NCI-H1436 (cell line): ENCODE results near the gene MVP.
"Not testable (repeated sequence)": the region's sequence is repeated elsewhere in the genome, so short reads cannot be mapped to it uniquely, and the experiment has no call there.

Source experiments
- DNase-seq: peaks from one replicate; lab custom pipeline; 2025; lab: John Stamatoyannopoulos, UW

The MVP gene

GRCh38 chr16:29820271-29820701 lies at the start of gene MVP:
MVP (plus strand) TSS chr16:29820462; CDS start chr16:29830550, 10,088 bp downstream.
- peak; percentile 28 for DNase-seq

GRCh38 chr16:29772330-29772729 lies 47.9 kb upstream of the MVP start:
- not testable (repeated sequence) for DNase-seq

DNA sequence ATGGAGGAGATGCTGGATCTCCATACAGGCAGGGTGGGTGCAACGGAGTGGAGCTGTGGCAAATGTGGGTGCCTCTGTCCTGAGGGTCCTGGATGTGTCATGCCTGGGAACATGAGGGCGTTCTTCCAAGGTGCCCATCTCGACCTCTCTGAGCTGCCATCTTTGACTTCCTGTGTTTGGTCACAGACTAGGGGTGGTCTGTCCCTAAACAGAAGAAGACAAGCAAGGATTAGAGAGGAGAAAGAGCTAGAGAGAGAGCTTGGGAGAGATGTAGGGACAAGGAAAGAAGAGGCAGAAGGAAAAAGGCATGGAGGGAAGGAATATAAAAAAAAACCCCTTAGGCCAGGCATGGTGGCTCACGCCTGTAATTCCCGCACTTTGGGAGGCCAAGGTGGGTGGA lies 45.5 kb upstream of the MVP start:
- DNase-seq = no peak

DNA sequence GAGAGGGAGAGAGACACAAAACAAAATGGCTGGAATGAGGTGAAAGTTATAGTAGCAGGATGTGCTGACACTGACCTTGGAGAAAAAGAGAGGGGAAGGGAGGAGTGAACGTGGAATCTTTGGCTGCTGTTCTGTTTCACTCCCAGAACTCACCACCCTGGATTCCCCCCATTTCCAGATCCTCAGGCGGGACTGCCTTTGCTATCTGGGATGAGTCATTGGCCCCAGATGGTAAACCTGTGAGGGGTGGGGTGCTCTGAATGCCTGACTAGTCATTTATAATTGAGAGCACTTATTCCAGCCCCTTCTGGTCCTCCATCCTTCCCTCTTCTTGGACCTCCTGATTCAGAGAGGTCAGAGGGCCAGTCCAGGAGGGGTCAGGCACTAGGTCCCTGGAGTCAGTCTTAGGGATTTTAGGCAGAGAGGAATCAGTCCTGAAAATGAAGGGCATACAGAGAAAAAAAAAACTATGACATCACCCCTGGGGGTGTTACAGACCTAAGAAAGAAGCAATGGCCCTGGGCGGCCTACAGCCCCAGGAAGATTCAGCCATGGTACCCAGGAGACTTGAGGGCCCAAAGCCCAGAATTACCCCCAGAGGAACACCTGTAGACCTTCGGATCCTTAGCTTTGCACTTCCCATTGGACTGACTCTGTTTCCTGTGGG lies 44.4 kb upstream of the MVP start:
- no peak for DNase-seq

GRCh38 chr16:29777576-29778350 lies 42.5 kb upstream of the MVP start, which contains the start of gene ZG16:
ZG16 (plus strand) TSS chr16:29778256; CDS start chr16:29779267, 1,011 bp downstream.
- DNase-seq = no peak

- DNase-seq = no peak
Measured at GRCh38 chr16:29779474-29779873, 40.8 kb upstream of the MVP start.

DNA sequence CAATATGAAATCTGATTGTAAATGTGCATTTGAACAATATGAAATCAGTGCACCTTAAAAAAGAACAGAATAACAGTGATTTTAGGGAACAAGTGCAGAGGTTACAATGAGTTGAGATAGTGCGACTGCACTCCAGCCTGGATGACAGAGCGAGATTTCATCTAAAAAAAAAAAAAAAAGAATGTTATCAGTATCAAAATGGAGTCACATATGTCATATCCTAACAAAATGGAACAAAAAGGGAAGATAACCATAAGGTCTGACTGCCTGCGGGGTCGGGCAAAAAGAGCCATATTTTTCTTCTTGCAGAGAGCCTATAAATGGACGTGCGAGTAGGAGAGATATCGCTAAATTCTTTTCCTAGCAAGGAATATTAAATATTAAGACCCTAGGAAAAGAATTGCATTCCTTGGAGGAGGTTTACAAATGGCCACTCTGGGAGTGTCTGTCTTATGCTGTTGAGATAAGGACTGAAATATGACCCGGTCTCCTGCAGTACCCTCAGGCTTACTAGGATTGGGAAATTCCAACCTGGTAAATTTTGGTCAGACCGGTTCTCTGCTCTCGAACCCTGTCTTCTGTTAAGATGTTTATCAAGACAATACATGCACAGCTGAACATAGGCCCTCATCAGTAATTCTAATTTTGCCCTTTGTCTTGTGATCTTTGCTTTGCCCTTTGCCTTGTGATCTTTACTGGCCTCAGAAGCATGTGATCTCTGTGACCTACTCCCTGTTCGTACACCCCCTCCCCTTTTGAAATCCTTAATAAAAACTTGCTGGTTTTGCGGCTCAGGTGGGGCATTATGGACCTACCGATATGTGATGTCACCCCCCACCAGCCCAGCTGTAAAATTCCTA lies 36.9 kb upstream of the MVP start:
- not testable (repeated sequence) for DNase-seq

- DNase-seq = no peak
Measured at GRCh38 chr16:29784157-29784556, 36.1 kb upstream of the MVP start.

- DNase-seq = no peak
Measured at GRCh38 chr16:29784901-29785500, 35.3 kb upstream of the MVP start.

GRCh38 chr16:29787155-29787554 lies 33.1 kb upstream of the MVP start:
- not testable (repeated sequence) for DNase-seq

DNA sequence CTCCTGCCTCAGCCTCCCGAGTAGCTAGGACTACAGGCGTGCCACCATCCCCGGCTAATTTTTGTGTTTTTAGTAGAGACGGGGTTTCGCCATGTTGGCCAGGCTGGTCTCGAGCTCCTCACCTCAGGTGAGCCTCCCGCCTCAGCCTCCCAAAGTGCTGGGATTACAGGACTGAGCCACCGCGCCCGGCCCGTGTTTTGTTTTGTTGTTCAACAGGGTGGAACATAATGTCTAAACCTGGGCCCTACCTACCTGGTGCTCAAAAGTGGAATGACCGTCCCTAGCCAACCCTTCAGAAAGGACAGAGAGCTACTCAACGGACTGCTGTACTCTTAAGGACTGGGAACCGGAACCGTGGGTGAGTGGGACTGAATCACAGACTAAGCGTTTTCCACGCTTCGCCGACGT lies 30.5 kb upstream of the MVP start:
- no peak for DNase-seq

- DNase-seq = peak; percentile 99
Measured at GRCh38 chr16:29790183-29790948, 29.9 kb upstream of the MVP start, which contains the start of gene KIF22. KIF22 (plus strand) TSS chr16:29790751; CDS start chr16:29790760, 9 bp downstream.

- no peak for DNase-seq
Measured at GRCh38 chr16:29790949-29791844, 29.1 kb upstream of the MVP start.

GRCh38 chr16:29791845-29792807 lies 28.1 kb upstream of the MVP start:
- DNase-seq = no peak

- DNase-seq = not testable (repeated sequence)
Measured at GRCh38 chr16:29793153-29793552, 27.1 kb upstream of the MVP start.

DNA sequence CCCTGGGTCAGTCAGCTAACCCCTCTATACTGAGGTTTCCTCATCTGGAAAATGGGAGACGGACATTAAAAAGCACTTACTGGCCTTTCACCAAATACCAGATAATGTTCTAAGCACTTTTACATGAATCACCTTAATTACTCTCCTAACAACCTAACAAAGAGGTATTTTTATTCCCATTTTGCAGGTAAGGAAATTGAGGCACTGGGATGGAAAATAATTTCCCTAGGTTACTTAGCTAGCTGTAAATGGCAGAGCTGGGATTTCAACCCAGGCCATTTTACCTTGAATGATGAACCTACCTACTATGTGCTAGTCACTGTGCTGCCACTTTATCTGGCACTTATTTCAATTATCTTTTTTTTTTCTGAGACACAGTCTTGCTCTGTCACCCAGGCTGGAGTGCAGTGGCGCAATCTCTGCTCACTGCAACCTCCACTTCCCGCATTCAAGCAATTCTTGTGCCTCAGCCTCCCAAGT lies 26.0 kb upstream of the MVP start:
- DNase-seq = no peak

DNA sequence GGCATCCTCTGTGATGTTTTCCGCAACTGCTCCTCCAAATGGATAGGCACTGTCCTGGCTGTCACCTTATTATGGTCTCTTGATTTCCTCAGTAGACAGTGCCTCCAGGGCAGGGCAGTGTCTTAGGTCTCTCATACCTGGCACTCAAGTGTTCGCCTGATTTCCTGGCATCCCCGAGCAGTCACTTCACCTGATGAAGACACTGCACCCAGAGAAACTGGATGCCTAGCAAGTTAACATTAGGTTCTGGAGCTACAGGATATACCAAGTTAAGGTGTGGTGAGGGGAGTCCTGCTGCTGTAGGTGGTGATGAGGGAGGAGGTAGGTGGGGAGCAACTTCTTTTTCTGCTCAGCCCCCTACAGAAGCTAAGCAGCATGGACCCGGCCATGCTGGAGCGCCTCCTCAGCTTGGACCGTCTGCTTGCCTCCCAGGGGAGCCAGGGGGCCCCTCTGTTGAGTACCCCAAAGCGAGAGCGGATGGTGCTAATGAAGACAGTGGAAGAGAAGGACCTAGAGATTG lies 17.8 kb upstream of the MVP start:
- DNase-seq = no peak

DNA sequence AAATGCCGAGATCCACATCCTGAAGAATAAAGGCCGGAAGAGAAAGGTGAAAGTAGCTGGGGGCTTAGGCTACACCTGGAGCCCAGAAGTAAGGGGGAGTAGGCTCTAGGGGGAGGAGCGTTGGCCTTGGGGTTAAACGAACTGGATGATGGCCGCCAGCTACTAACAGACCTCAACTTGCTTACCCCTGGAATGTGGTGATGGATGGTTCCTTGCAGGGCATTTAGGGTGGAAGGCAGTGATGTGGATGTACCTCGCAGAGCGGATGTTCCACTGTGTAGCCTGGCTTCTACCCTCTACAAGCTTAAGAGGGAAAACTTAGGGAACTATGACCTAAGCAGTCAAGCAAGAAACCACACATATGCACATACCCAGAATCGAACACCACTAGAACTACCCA lies 16.2 kb upstream of the MVP start:
- DNase-seq = no peak
